ENCODE results near the gene TRMT2B.
"Not testable (repeated sequence)": the region's sequence is repeated elsewhere in the genome, so short reads cannot be mapped to it uniquely, and the experiment has no call there.

The TRMT2B gene

DNA sequence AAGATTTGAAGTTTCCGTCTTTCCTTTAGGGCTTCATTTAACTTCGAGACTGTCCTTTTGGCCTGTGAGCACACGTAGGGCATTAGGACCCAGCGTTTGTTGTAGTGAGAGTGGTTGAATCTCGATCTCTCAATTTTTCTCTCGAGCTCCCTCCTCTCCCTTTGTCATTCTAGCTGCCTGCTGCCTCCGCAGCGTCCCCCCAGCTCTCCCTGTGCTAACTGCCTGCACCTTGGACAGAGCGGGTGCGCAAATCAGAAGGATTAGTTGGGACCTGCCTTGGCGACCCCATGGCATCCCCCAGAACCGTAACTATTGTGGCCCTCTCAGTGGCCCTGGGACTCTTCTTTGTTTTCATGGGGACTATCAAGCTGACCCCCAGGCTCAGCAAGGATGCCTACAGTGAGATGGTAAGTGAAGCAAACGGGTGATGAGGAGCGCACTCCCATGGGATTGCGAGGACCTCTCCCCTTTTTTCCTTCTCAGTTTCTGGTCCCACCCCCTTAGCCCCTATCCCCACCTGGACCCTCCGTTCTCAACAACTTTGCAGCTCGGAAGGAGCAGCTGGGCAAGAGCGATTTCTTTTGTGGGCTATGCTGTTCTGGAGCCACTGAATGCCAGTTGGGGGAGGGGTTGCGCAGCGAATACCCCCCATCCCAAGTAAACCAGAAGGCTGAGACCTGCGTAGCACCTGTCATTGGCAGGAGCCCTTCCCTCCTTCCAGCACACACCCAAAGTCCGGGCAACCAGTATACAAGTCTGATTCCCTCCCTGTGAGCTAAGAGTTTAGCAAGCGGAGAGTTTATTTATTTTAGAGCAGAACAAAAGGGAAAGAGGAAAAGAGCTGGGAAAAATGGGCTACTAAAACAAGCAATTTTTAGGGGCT is 27.0 kb upstream of the TRMT2B start, which contains the start of gene TMEM35A:
TMEM35A (plus strand) TSS at position 164 of the 883 bp plus-strand sequence; CDS start at position 288, 124 bp downstream.
- no peak for DNase-seq (ENCODE audit: extremely low read depth, low read depth)
- TF ChIP-seq, protein P1, sequence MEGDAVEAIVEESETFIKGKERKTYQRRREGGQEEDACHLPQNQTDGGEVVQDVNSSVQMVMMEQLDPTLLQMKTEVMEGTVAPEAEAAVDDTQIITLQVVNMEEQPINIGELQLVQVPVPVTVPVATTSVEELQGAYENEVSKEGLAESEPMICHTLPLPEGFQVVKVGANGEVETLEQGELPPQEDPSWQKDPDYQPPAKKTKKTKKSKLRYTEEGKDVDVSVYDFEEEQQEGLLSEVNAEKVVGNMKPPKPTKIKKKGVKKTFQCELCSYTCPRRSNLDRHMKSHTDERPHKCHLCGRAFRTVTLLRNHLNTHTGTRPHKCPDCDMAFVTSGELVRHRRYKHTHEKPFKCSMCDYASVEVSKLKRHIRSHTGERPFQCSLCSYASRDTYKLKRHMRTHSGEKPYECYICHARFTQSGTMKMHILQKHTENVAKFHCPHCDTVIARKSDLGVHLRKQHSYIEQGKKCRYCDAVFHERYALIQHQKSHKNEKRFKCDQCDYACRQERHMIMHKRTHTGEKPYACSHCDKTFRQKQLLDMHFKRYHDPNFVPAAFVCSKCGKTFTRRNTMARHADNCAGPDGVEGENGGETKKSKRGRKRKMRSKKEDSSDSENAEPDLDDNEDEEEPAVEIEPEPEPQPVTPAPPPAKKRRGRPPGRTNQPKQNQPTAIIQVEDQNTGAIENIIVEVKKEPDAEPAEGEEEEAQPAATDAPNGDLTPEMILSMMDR (IDR thresholded peaks at IDR 0.05; ENCODE audit: low read depth, low read length), result no peak

DNA sequence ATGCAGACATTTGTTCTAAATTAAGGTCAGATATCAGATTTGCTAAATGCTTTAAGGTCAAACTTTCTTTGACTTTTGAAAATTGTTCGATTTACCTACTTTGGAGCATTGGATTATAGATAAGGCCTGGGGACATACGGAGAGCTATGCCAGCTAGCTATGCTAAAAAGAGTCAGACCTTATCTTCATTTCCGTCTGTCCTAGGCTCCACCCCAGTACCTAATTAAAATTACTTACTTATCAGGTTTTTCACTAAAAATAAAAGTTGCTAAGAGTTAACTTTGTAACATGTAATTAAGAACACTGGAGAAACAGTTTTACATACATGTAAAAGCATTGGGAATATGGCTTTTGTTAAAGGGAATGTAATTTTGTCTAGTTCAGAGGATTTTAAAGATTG is 19.7 kb upstream of the TRMT2B start:
- DNase-seq (ENCODE audit: extremely low read depth, low read depth), result no peak

DNA sequence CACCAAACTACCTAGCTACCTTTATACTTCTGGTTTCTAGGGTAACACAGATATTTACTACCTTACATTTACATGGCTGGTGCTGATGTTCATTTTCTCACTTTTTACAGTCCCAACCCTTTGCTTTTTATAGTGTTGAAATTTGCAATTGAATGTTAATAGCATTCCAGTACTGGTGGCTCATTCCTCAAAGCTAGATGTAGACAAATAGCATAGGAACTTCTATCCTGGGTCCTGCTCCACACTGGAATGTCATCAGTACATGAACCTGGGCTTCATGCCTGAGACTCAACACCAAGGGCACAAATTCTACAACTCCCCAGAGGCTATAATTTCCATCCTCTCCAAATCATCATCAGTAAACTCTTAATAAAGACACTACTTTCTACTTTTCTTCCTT is 10.3 kb upstream of the TRMT2B start:
- DNase-seq (ENCODE audit: extremely low read depth, low read depth), result no peak
- TF ChIP-seq, protein P1 (IDR thresholded peaks at IDR 0.05; ENCODE audit: low read depth, low read length), result no peak

More for the DNA sequence above, 19.7 kb upstream of the TRMT2B start:
- TF ChIP-seq, protein P1 (IDR thresholded peaks at IDR 0.05; ENCODE audit: low read depth, low read length), result no peak

DNA sequence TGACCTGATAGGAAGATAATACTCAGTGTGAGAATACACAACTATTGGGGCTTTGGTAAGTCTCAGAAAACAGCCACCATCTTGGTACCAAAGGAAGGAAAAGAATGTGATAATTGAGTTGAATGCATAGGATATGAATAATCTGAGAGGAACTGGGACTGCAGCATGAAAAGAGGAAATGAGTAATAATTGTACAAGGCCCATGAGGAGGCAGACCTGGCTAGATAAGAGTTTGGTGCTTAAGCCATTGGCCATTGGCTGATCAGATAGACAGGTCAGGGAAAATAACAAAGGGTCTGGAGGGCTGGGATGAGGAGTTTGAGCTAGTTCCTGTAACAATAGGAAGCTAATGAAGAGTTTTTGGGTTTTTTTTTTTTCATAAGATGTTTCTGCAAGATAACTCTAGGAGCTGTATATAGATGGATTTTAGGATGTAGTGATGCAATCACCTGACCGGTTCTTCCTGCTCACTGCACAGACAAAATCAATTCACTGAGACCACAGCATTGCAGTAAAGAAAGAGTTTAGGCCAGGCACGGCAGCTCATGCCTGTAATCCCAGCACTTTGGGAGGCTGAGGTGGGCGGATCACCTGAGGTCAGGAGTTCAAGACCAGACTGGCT is 5.3 kb upstream of the TRMT2B start:
- no peak for DNase-seq (ENCODE audit: extremely low read depth, low read depth)
- TF ChIP-seq, protein P1 (IDR thresholded peaks at IDR 0.05; ENCODE audit: low read depth, low read length), result no peak

DNA sequence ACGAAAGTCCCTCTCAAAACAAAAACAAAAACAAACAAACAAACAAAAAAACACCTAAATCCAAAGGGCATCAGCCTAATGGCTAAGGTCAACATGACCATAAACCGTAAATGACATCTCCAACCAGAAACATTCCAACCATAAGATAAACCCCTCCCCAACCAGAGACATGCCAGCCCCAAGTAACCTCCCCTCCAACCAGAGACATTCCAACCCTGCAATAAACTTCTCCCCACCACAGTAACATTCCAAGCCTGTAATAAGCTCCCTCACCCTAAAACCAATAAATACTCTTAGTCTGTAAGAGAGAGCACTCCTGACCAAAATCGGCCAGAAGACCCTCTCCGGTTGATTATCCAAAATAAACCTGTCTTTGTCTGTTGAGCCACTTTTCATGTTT is 4.6 kb upstream of the TRMT2B start:
- DNase-seq (ENCODE audit: extremely low read depth, low read depth), result not testable (repeated sequence)

DNA sequence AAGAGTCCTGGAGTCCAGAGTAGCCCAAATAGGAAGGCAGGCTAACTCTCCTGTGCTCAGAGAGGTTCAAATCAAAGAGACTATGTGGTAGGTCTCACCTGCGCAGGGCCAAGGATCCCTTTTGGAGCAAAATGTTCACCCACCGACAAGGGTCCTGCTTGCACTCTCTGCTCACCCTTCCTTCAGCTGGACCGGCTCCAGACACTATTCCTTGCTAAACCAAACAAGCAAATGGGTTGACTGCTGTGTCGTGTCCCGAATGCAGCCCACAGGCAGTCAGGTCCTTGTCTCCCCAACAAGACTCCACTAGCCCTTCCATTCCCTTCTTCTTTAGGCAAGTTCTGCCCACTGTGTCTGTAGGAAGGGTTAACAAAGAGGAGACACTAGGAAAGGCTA is 760 bp downstream of the TRMT2B start:
- TF ChIP-seq, protein P1 (IDR thresholded peaks at IDR 0.05; ENCODE audit: low read depth, low read length), result no peak
- DNase-seq (ENCODE audit: extremely low read depth, low read depth), result no peak

DNA sequence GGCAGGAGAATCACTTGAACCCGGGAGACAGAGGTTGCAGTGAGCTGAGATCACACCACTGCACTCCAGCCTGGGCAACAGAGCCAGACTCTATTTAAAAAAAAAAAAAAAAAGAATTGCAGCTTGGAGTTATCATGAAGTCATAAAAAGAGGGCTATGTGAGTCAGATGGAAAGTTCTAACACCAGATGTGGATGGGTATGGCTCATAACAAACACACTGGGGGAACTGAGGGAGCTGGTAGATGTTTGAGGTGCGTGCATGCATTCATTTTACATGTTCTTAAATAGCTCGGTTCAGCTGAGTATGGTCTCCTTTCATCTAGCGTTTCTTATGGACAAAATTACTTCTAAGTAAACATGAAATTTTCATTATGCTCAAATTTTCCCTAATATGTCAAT is 11.7 kb downstream of the TRMT2B start:
- TF ChIP-seq, protein P1 (IDR thresholded peaks at IDR 0.05; ENCODE audit: low read depth, low read length), result no peak
- DNase-seq (ENCODE audit: extremely low read depth, low read depth), result no peak

All from AG09319 (cell line).